ENCODE data around the gene TMEM87B.
A peak's percentile ranks its signal among the peaks of the same experiment; 100 is the strongest.

TMEM87B gene

GRCh38 chr2:112054847-112055729, at the start of gene TMEM87B:
Gene TMEM87B, plus strand, starts transcription at chr2:112055269. Its CDS starts 323 bp downstream, at chr2:112055592.
- DNase-seq, result peak; percentile 96

DNA sequence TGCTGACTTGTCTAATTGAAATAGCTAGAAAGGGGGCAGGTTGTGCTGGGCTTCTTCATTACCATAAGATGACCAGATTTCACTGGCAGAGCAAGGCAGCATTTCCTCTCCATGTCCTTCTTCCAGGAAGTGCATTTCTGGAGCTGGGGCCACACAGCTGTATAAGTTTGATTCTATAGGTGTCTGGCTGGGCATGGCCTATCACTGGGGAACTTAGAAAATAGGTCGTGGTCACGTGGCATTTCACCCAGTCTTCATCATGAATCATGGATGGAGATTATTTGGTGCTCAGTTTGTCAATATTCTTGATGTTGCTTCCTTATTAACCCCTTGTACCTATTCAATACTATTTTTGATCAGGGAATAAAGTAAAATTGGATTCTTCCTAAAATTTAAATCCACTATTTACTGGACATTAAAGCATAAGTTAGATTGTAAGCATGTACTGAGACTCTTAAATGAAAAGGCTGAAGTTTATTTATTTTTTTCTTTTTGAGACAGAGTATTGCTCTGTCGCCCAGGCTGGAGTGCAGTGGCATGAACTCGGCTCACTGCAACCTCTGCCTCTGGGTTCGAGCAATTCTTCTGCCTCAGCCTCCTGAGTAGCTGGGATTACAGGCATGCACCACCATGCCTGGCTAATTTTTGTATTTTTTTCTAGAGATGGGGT, 49.5 kb upstream of the TMEM87B start:
- DNase-seq, result no peak

DNA sequence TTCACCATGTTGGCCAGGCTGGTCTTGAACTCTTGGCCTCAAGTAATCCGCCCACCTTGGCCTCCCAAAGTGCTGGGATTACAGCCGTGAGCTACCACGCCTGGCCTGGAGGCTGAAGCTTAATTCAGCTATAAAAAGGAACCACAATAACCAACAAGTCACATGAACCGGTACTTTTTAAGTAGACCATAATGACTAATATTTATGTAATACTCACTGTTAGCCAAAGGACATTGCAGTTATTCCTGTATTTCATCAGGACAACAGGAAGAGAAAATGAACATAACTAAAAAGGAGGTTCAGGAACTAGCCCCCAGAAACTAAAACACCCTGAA, 49.0 kb upstream of the TMEM87B start:
- no peak for DNase-seq

- DNase-seq, result no peak
Observed at GRCh38 chr2:112007493-112007892, 47.6 kb upstream of the TMEM87B start.

- DNase-seq, result no peak
Observed at GRCh38 chr2:112008910-112009485, 46.1 kb upstream of the TMEM87B start.

- DNase-seq, result no peak
Observed at GRCh38 chr2:112010751-112011150, 44.3 kb upstream of the TMEM87B start.

GRCh38 chr2:112012556-112012955, 42.5 kb upstream of the TMEM87B start:
- no peak for DNase-seq

- DNase-seq, result no peak
Observed at GRCh38 chr2:112018846-112019245, 36.2 kb upstream of the TMEM87B start.

GRCh38 chr2:112019569-112019982, 35.5 kb upstream of the TMEM87B start:
- no peak for DNase-seq

DNA sequence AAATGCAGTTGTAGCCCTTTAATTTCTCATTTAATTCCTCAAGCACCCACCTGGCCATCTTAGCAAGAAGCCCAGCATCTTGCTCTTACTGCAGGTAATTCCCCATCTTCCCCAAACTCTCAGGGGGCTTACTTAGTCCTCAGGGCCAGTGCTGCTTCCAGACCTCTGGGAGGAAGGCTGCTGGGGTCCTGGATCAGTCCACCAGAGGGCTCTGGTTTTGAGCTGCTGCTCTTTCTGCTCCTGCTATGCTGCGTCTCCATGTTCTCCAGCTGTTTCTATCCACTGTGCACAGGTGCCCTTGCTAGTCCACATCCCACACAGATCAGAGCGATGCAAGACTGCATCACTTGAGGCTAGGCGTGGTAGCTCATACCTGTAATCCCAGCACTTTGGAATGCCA, 34.5 kb upstream of the TMEM87B start:
- no peak for DNase-seq

GRCh38 chr2:112021290-112021689, 33.8 kb upstream of the TMEM87B start:
- no peak for DNase-seq

- DNase-seq, result no peak
Observed at GRCh38 chr2:112021781-112022231, 33.3 kb upstream of the TMEM87B start.

DNA sequence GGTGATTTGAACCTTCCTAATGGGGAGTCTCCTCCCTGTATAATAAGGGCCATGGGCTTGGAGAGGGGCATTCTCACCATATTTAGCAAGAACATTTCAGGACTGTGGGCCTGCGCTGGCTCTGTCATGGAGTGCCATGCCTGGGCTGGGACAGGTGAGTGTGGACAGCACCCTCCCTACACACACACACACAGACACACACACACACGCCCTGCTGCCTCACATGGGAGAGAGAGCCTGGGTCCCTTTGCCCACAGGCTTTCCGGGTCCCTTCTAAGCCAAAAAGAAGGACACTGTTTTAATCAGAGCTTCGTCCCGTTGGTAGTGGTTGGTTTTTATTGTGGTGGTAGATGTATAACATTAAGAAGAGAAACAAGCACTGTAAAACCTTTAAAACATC, 31.4 kb upstream of the TMEM87B start:
- DNase-seq, result no peak

DNA sequence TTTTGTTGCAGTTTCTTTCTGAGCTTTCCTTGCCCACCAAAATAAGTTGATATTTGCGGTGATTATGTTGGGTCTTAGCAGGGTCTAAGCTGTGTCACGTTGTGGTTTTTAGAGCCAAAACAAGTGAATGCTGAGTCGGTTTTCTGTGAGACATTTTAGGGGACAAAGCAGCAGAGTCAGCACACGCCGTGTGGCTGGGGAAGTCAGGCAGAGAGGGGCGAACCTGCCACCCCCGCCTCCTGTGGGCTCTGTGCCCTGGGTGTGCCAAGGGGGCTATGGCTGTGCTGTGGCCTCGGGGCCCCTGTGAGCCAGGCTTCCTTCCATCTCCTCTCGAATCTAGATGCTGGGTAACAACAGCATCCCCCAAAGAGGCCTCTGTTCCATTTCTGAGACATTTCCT, 30.8 kb upstream of the TMEM87B start:
- no peak for DNase-seq

DNA sequence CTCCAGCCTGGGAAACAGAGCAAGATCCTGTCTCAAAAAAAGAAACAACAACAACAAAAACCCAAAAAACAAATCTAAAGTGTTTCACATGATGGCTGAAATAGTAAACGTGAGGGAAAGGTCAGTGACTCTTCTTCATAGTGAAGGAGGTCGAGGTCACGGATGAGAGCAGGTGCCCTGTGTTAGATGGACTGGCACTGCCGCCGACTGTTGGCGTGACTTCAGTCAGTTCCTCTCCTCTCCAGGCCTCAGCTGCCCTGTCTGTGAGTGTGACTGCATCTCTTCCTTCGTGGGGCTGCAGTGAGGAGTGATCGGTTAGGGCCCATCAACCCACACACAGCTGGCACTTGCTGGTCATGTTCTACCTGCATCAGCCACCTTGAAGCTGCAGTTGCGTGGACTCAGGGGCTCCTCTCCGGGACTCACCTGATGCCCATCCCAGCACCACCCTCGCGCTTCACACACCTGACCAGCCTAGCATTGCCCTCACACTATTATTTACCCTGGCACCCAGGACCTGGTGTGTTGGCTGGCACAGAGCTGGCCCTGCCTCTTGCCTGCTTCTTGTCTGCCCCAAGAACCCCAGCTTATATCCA, 30.1 kb upstream of the TMEM87B start:
- DNase-seq, result no peak

- DNase-seq, result no peak
Observed at GRCh38 chr2:112026509-112026908, 28.6 kb upstream of the TMEM87B start.

DNA sequence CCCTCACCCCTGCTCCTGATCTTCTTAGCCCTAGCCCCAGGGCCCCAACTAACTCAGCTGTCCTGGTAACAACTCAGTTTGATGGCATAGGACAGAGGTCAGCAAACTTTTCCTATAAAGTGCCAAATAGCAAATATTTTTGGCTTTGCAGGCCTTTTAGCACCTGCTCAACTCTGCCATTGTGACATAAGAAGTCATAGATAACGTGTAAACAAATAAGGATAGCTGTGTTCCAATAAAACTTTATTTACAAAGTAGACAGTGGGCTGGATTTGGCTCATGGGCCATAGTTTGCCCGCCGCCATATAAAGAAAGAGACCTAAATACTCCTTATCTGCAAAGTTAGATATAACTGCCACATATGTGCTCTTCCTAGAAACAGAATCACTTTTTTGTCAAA, 27.3 kb upstream of the TMEM87B start:
- DNase-seq, result no peak

DNA sequence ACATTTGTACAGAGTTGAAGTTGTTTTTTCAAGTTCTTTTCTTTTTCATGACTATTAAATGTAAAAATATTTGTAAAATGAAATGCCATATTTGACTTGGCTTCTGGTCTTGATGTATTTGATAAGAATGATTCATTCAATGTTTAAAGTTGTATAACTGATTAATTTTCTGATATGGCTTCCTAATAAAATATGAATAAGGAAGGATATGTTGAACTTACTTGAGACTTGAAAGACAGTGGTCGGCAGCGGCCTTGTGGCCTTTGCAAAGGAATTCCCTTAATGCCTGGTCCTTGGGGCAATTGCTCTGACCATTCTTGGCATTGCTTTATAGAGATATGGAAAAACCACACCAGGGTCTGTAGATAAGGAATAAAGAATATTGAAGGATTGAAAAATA, 25.9 kb upstream of the TMEM87B start:
- DNase-seq, result no peak

GRCh38 chr2:112031473-112032223, 23.4 kb upstream of the TMEM87B start:
- no peak for DNase-seq

DNA sequence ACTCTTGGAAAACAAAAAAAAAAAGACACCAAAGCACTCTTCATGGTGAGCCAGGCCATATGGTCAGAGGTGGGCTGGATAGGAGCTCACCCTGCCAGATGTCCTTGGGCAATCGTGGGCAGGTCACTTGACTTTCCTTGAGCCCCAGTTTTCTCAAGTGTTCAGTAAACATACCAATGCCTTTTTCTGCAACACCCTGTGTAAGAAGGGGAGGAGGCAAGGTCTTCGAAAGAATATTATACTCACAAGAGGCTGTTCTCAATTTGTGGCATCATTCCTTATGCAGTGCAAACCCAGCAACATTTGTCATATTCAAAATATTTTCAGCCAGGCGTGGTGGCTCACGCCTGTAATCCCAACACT, 22.9 kb upstream of the TMEM87B start:
- DNase-seq, result no peak

GRCh38 chr2:112032689-112033465, 22.2 kb upstream of the TMEM87B start:
- no peak for DNase-seq

DNA sequence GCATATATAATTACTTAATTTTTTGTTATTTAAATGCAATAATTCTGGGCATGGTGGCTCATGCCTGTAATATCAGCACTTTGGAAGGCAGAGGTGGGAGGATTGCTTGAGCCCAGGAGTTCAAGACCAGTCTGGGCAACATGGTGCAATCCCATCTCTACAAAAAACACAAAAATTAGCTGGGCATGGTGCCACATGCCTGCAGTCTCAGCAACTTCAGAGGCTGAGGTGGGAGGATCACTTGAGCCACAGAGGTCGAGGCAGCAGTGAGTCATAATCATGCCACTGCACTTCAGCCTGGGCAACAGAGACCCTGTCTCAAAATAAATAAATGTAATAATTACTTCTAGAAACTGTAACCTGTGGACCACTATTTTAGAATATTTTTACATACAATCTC, 21.5 kb upstream of the TMEM87B start:
- no peak for DNase-seq
